WI38 (cell line): ENCODE measurements around the gene IMMP2L.

Experiments used
- H3K4me3 ChIP-seq: 2 replicates; pipeline ENCODE4 v1.5.1; 2011; ENCODE audit warnings: low read depth, mild to moderate bottlenecking, control low read depth, low read length
- TF ChIP-seq, protein P1 (sequence below): IDR thresholded peaks from 2 replicates; pipeline ENCODE4 v1.5.1; 2012; ENCODE audit warnings: low read depth, mild to moderate bottlenecking, control low read depth, low read length

IMMP2L gene

DNA sequence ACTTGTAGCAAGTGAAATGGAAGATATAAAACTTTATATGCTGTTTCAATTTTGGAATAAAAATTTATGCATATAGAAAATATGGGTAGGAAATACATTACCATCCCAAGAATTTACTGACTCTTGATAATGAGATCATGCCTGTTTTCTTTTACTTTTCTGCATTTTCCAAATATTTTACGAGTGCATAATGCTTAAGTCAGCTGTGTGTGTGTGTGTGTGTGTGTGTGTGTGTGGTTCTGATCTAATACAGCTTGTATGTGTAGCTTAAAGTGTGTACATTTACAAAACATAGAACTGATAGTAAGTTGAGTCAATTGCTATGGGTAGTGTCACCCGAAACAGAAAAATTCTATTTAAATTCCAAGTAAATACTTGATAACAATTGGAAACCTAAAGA, 787.2 kb downstream of the IMMP2L start:
- no peak overlapping the region for H3K4me3 ChIP-seq
- TF ChIP-seq, protein P1, sequence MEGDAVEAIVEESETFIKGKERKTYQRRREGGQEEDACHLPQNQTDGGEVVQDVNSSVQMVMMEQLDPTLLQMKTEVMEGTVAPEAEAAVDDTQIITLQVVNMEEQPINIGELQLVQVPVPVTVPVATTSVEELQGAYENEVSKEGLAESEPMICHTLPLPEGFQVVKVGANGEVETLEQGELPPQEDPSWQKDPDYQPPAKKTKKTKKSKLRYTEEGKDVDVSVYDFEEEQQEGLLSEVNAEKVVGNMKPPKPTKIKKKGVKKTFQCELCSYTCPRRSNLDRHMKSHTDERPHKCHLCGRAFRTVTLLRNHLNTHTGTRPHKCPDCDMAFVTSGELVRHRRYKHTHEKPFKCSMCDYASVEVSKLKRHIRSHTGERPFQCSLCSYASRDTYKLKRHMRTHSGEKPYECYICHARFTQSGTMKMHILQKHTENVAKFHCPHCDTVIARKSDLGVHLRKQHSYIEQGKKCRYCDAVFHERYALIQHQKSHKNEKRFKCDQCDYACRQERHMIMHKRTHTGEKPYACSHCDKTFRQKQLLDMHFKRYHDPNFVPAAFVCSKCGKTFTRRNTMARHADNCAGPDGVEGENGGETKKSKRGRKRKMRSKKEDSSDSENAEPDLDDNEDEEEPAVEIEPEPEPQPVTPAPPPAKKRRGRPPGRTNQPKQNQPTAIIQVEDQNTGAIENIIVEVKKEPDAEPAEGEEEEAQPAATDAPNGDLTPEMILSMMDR: no peak

DNA sequence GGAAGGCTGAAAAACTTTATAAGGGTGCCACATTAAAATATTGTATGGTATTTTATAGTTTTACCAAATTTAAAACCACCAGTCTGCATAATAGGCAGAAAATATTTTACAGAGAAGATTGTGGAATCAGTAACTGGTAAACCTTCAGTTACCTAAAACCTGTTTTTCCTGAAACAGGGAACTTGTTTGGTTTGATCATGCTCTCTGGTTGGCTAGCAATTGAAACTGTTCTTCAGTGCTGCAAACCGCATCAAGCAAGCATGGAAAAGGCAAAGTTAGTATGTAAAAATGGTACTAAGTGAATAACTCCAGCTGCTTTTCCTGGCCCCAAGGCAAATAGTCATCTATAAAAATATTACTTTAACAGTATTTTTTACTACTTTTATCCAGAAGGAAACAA, 788.2 kb downstream of the IMMP2L start:
- TF ChIP-seq, protein P1: no peak
- no peak overlapping the region for H3K4me3 ChIP-seq

DNA sequence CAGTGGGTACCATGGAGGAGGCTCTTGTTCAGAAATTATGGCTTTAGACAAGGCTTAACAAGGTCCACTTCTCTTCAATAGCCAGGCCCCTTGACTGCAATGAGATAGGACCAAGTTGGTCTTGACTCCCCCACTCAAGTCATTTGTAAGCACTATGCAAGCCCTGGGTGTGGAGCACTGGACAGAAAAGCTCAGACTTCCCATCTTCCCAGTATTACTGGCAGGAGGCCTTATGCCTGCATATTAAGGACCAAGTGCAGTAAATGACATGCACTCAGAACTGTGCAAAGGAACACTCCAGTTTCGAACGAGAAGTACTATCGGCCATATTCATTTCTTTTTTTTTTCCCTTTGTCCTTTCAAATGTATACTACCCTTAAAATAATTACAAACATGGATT, 789.7 kb downstream of the IMMP2L start:
- TF ChIP-seq, protein P1: no peak
- H3K4me3 ChIP-seq: no peak overlapping the region

DNA sequence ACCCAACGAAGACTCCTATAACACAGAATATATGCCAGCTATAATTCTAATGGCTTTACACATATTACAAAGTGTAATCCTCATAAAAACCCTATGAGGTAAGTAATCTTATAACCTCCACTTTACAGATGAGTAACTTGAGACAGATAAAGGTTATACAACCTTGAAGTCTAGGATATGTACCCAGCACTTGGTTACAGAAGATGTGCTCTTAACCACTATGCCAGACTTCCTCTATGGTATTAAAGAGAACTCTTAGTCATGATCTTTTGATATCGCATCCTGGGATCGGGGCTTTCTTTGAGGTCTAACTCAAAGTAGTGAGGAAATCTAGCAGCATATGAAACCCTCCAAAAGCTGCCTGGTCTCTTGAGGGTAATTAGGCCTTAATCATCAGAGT, 790.6 kb downstream of the IMMP2L start:
- TF ChIP-seq, protein P1: no peak

DNA sequence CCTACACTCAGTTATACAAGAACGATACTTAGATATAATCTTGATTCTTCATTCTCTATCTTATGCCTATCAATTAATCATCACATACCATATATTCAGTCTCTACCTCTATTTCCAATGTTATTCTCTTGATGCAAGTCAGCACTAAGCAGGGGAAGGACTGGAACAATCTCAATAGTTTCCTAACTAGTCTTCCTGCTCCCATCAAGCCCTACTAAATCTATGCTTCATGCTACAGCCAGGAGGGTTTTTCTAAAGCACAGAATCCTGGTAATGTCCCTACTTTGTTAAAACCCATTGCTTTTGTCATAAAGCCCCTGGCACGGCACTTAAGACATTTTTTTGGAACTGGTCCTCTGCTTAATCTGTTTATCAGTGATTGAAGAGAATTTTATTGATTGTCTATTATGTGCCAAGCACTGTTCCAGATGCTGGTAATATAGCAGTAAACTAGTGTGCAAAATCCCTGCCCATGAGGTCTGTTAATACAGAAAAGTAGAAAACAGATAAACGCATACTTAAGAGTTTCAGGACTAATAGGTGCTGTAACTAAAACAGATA, 794.7 kb downstream of the IMMP2L start:
- H3K4me3 ChIP-seq: no peak overlapping the region
- TF ChIP-seq, protein P1: no peak

More for the DNA sequence above, 790.6 kb downstream of the IMMP2L start:
- H3K4me3 ChIP-seq: no peak overlapping the region

DNA sequence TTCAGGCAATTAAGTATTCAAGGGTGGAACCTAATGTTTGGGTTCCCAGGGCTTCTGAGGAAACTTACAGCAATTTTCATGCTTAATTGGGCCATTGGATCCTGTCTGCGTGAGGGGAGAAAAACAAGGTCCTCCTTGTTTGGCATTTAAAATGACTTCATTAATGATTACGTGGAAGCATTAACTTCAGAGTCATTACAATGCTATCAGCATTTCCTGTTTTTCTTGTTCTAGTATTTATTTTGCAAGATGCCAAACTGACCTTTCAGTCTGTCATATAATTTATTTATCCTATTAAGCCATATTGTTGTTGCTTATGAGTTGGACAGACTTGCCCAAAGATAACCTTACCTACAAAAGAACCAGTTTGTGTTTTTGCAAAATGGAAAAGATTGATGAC, 795.4 kb downstream of the IMMP2L start:
- TF ChIP-seq, protein P1: no peak
- H3K4me3 ChIP-seq: no peak overlapping the region

DNA sequence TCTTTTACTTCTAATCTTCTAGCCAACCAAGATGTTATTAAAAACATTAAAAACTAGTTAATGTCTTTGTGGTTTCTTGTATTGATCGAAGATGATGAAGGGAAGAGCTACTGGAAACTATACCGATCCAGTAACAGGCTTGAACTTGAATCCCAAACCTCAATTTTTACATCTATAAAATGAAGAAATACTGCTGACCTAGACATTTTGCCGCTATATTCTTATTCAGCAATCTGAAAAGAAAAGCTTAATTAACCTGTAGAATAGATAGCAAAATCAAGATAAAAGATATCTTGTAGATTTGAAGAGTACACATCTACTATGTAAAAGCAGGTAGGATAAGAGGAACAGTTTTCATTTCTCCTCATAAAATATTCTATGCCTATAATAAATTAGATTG, 797.4 kb downstream of the IMMP2L start:
- TF ChIP-seq, protein P1: no peak
- H3K4me3 ChIP-seq: no peak overlapping the region
